Measurements from ENCODE around the gene RPS6KL1.

Gene RPS6KL1

GRCh38 chr14:74951443-74952179, 28.6 kb upstream of the RPS6KL1 start:
- no peak for DNase-seq (ENCODE audit: low read depth)

- no peak for DNase-seq (ENCODE audit: low read depth)
These were observed 27.9 kb upstream of the RPS6KL1 start for GRCh38 chr14:74950795-74951442.

- no peak for DNase-seq (ENCODE audit: low read depth)
These were observed 27.0 kb upstream of the RPS6KL1 start for GRCh38 chr14:74949859-74950573.

- DNase-seq (ENCODE audit: low read depth) = no peak
These were observed 26.1 kb upstream of the RPS6KL1 start for GRCh38 chr14:74949191-74949601.

- no peak for DNase-seq (ENCODE audit: low read depth)
These were observed 25.4 kb upstream of the RPS6KL1 start for GRCh38 chr14:74948228-74949175.

GRCh38 chr14:74947353-74948227, 24.5 kb upstream of the RPS6KL1 start:
- no peak for DNase-seq (ENCODE audit: low read depth)

- no peak for DNase-seq (ENCODE audit: low read depth)
These were observed 23.7 kb upstream of the RPS6KL1 start for GRCh38 chr14:74946659-74947281.

GRCh38 chr14:74945852-74946658, 23.0 kb upstream of the RPS6KL1 start:
- DNase-seq (ENCODE audit: low read depth) = peak; percentile 32

GRCh38 chr14:74945261-74945851, 22.3 kb upstream of the RPS6KL1 start:
- no peak for DNase-seq (ENCODE audit: low read depth)

GRCh38 chr14:74942608-74943007, 19.5 kb upstream of the RPS6KL1 start:
- no peak for DNase-seq (ENCODE audit: low read depth)

GRCh38 chr14:74942181-74942580, 19.1 kb upstream of the RPS6KL1 start:
- DNase-seq (ENCODE audit: low read depth) = no peak

- DNase-seq (ENCODE audit: low read depth) = peak; percentile 41
These were observed 18.6 kb upstream of the RPS6KL1 start for GRCh38 chr14:74941676-74942097.

- DNase-seq (ENCODE audit: low read depth) = no peak
These were observed 18.0 kb upstream of the RPS6KL1 start for GRCh38 chr14:74940956-74941565.

- DNase-seq (ENCODE audit: low read depth) = no peak
These were observed 15.8 kb upstream of the RPS6KL1 start for GRCh38 chr14:74938531-74939495.

GRCh38 chr14:74937171-74937570, 14.1 kb upstream of the RPS6KL1 start:
- DNase-seq (ENCODE audit: low read depth) = no peak

- DNase-seq (ENCODE audit: low read depth) = no peak
These were observed 13.7 kb upstream of the RPS6KL1 start for GRCh38 chr14:74936731-74937130.

- no peak for DNase-seq (ENCODE audit: low read depth)
These were observed 13.1 kb upstream of the RPS6KL1 start for GRCh38 chr14:74936151-74936550.

GRCh38 chr14:74935360-74935680, 12.3 kb upstream of the RPS6KL1 start:
- DNase-seq (ENCODE audit: low read depth) = no peak
